KMS-11 (cell line): Measurements from ENCODE around the gene NPAS2.

Source experiments
- H2AFZ ChIP-seq: fragments of 200-600 bp; sonication (generic); 2 replicates; pipeline ENCODE4 v1.6.1; 2016; ENCODE audit warnings: antibody characterized with exemption, mixed run types, low read depth
- H3K27ac ChIP-seq: fragments of 200-600 bp; sonication (generic); 2 replicates; pipeline ENCODE4 v1.6.1; 2016; ENCODE audit warnings: mild to moderate bottlenecking, mixed run types
- H3K27me3 ChIP-seq: fragments of 200-600 bp; sonication (generic); 2 replicates; pipeline ENCODE4 v1.6.1; 2017; ENCODE audit warnings: mild to moderate bottlenecking, low read depth, mixed run types, moderate library complexity; ENCODE audit not compliant: insufficient read depth
- H3K36me3 ChIP-seq: fragments of 200-600 bp; sonication (generic); 2 replicates; pipeline ENCODE4 v1.6.1; 2017; ENCODE audit warnings: mild to moderate bottlenecking, mixed run types; ENCODE audit not compliant: insufficient read depth
- H3K4me1 ChIP-seq: fragments of 200-600 bp; sonication (generic); 2 replicates; pipeline ENCODE4 v1.6.1; 2016; ENCODE audit warnings: mild to moderate bottlenecking, low read depth, mixed run types; ENCODE audit not compliant: poor library complexity, severe bottlenecking
- H3K4me2 ChIP-seq: fragments of 200-600 bp; sonication (generic); 2 replicates; pipeline ENCODE4 v1.7.0; 2016; ENCODE audit warnings: mild to moderate bottlenecking, mixed run types
- H3K4me3 ChIP-seq: fragments of 200-600 bp; sonication (generic); IDR thresholded peaks from 2 replicates; pipeline ENCODE4 v1.6.1; 2017; ENCODE audit warnings: low read depth, low read length, mixed read lengths; ENCODE audit not compliant: insufficient read depth
- H3K79me2 ChIP-seq: fragments of 200-600 bp; sonication (generic); 2 replicates; pipeline ENCODE4 v1.6.1; 2016; ENCODE audit warnings: low read depth, mixed run types; ENCODE audit not compliant: insufficient read depth
- H3K9ac ChIP-seq: fragments of 200-600 bp; sonication (generic); 2 replicates; pipeline ENCODE4 v1.6.1; 2016; ENCODE audit warnings: mild to moderate bottlenecking, mixed run types
- H4K20me1 ChIP-seq: fragments of 200-600 bp; sonication (generic); 2 replicates; pipeline ENCODE4 v1.6.1; 2016; ENCODE audit warnings: mild to moderate bottlenecking, mixed run types; ENCODE audit not compliant: insufficient read depth
- TF ChIP-seq, protein P1 (sequence below): fragments of 200-600 bp; sonication (generic); conservative IDR thresholded peaks from 2 replicates; pipeline ENCODE4 v1.6.1; 2017; ENCODE audit warnings: low read depth, mild to moderate bottlenecking, antibody characterized with exemption, low read length, moderate library complexity, mixed read lengths

Gene NPAS2

DNA sequence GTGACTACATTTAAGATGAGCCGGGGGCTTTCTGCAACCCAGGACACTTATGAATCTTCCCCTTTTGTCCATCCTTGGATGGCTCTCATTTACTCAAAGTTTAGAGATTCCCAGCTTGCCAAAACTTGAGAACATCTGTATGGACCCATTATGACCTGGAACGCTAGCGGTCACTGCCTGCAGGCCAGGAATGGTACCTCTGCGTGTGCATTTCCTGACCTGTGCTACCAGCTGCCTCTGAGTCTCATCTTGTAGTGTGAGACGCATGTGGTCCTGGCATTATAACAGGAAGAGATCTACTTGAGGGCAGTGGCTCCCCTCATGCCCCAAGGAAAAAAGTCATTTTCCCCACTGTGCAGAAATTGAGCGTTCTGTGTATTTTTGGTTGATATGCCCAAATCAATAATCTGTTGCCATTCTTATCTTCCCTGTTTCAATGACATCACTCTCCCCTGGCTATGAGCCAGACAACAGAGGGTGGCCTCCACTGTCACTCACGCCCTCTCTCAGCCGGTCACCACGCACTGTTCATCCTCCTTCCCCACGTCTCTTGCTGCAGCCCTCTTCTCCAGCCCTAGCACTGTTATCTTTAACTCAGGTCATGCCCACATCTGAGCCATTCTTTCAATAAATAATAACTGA lies 28.5 kb upstream of the NPAS2 start:
- H3K27me3 ChIP-seq = no peaks in the 10 kb centered on the region
- TF ChIP-seq, protein P1, sequence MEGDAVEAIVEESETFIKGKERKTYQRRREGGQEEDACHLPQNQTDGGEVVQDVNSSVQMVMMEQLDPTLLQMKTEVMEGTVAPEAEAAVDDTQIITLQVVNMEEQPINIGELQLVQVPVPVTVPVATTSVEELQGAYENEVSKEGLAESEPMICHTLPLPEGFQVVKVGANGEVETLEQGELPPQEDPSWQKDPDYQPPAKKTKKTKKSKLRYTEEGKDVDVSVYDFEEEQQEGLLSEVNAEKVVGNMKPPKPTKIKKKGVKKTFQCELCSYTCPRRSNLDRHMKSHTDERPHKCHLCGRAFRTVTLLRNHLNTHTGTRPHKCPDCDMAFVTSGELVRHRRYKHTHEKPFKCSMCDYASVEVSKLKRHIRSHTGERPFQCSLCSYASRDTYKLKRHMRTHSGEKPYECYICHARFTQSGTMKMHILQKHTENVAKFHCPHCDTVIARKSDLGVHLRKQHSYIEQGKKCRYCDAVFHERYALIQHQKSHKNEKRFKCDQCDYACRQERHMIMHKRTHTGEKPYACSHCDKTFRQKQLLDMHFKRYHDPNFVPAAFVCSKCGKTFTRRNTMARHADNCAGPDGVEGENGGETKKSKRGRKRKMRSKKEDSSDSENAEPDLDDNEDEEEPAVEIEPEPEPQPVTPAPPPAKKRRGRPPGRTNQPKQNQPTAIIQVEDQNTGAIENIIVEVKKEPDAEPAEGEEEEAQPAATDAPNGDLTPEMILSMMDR = no peak
- no peaks in the 10 kb centered on the region for H3K79me2 ChIP-seq
- H3K9ac ChIP-seq = no peak overlapping the region
- H3K4me1 ChIP-seq = no peaks in the 10 kb centered on the region
- H4K20me1 ChIP-seq = no peaks in the 10 kb centered on the region
- no peak overlapping the region for H3K4me3 ChIP-seq
- no peak overlapping the region for H3K27ac ChIP-seq
- no peaks in the 10 kb centered on the region for H3K36me3 ChIP-seq
- H3K4me2 ChIP-seq = no peak overlapping the region
- no peak overlapping the region for H2AFZ ChIP-seq

DNA sequence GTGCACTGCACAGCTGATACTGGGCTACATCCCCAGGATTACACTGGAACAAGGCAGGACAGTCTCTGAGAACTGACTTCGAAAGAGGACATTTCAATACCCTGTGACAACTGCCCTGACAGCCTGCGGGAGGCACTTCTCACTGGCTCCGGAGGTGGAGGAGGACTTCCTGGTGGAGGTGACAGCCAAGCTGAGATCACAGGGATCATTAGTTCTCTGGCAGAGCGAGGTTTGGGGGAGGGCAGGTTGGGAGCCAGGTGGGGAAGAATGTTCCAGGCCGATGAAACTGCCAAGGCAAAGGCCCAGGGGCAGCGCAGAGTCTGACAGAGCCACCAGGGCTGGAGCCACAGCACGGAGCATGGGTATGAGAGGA lies 28.0 kb upstream of the NPAS2 start:
- TF ChIP-seq, protein P1 = no peak
- no peaks in the 10 kb centered on the region for H3K4me1 ChIP-seq
- H3K36me3 ChIP-seq = no peaks in the 10 kb centered on the region
- no peak overlapping the region for H3K4me2 ChIP-seq
- H4K20me1 ChIP-seq = no peaks in the 10 kb centered on the region
- H3K27ac ChIP-seq = no peak overlapping the region
- no peaks in the 10 kb centered on the region for H3K79me2 ChIP-seq
- H3K4me3 ChIP-seq = no peak overlapping the region
- H3K9ac ChIP-seq = no peak overlapping the region
- no peaks in the 10 kb centered on the region for H3K27me3 ChIP-seq
- no peak overlapping the region for H2AFZ ChIP-seq

DNA sequence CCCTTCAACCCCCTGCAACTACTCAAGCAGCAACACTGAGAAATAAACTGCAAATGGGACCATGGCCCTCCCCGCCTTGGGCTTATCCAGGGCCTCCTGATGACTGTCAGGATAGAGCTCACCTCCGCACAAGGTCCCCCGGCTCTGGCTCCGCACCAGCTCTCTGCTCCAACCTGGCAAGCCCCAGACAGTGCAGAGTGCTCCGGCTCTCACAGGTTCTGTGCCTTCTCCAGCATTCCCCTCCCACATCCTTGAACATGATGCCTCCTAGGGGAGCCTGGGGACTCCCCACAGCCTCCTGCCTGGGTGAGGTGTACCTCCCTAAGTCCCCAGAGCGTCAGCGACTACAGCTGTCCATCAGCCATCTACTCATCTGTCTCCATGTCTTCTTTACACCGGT lies 26.7 kb upstream of the NPAS2 start:
- no peak overlapping the region for H2AFZ ChIP-seq
- H4K20me1 ChIP-seq = no peaks in the 10 kb centered on the region
- TF ChIP-seq, protein P1 = no peak
- no peak overlapping the region for H3K27ac ChIP-seq
- no peak overlapping the region for H3K9ac ChIP-seq
- H3K36me3 ChIP-seq = no peaks in the 10 kb centered on the region
- H3K4me3 ChIP-seq = no peak overlapping the region
- no peak overlapping the region for H3K4me2 ChIP-seq
- H3K27me3 ChIP-seq = no peaks in the 10 kb centered on the region
- H3K4me1 ChIP-seq = no peaks in the 10 kb centered on the region
- H3K79me2 ChIP-seq = no peaks in the 10 kb centered on the region

- Histone ChIP-seq H3K27ac (no peak overlapping the region), H3K4me2 (no peak overlapping the region), H3K79me2 (no peaks in the 10 kb centered on the region), H2AFZ (no peak overlapping the region), H3K27me3 (no peaks in the 10 kb centered on the region), H3K9ac (no peak overlapping the region), H3K4me3 (no peak overlapping the region), H3K4me1 (no peaks in the 10 kb centered on the region), H4K20me1 (no peaks in the 10 kb centered on the region), H3K36me3 (no peaks in the 10 kb centered on the region)
- TF ChIP-seq, protein P1 = no peak
Measured at GRCh38 chr2:100793982-100794381, 26.0 kb upstream of the NPAS2 start.
